Measurements from ENCODE around the gene EIF2AK3. TPM values are rescaled to one million over a fixed set of nuclear protein-coding genes. Genes with fewer than 3 reads are reported as not detected.

Gene EIF2AK3
- total and polyA plus RNA-seq, 2 of the 8 experiments (the other 6 are each of a cell fraction or from before 2014, with no cell fraction given): 5.8 to 22.8 TPM

DNA sequence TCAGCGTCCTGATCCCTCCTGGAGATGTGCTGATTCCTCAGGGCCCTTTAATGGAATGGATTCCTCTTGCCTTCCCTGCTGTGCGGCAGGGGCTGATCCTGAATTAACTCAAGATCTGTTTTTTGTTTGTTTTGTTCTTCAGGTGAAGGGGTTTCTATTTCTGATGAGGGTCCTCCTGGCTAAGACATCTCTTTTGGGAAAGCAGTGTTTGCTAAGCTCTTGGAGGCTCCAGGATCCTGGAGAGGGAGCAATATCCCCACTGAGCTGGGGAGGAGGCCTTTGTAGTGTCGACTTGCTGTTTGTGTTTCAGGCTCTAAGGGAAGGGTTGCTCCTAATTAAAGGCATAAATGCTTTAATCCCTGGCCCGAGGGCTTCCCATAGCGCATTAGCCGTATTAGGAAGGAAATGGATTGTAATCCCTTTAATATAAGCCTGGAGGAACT, 109.5 kb downstream of the EIF2AK3 start:
- TF ChIP-seq TCF12 (IDR thresholded peaks at IDR 0.05; ENCODE audit: low read depth, low read length) (no peak), NANOG (IDR thresholded peaks at IDR 0.05; ENCODE audit: insufficient read depth, low read depth, low read length, poor library complexity, severe bottlenecking) (no peak), HDAC2 (IDR thresholded peaks at IDR 0.05; ENCODE audit: borderline replicate concordance in 1 of 2, low read depth in 2 of 2, low read length in 2 of 2) (0 out of 4 replicates have a peak, but pooled peaks of 1 of the 2 experiments have one; percentile 31), EGR1 (IDR thresholded peaks at IDR 0.05; ENCODE audit: borderline replicate concordance, low read depth, low read length) (no peak), RAD21 (IDR thresholded peaks at IDR 0.05 in 1 of 2, conservative IDR thresholded peaks at IDR 0.05 in 1 of 2; ENCODE audit: low read depth in 2 of 2, low read length in 2 of 2) (peak; percentile 16 to 28; a peak in 2 of 4 replicates), GABPA (IDR thresholded peaks at IDR 0.05; ENCODE audit: borderline replicate concordance, insufficient read depth, low read length) (no peak), CHD2 (IDR thresholded peaks at IDR 0.05; ENCODE audit: low read length) (no peak), SP4 (IDR thresholded peaks at IDR 0.05; ENCODE audit: low read length) (no peak), KDM5A (IDR thresholded peaks at IDR 0.05; ENCODE audit: low read length) (no peak)
- TF ChIP-seq, protein P1, sequence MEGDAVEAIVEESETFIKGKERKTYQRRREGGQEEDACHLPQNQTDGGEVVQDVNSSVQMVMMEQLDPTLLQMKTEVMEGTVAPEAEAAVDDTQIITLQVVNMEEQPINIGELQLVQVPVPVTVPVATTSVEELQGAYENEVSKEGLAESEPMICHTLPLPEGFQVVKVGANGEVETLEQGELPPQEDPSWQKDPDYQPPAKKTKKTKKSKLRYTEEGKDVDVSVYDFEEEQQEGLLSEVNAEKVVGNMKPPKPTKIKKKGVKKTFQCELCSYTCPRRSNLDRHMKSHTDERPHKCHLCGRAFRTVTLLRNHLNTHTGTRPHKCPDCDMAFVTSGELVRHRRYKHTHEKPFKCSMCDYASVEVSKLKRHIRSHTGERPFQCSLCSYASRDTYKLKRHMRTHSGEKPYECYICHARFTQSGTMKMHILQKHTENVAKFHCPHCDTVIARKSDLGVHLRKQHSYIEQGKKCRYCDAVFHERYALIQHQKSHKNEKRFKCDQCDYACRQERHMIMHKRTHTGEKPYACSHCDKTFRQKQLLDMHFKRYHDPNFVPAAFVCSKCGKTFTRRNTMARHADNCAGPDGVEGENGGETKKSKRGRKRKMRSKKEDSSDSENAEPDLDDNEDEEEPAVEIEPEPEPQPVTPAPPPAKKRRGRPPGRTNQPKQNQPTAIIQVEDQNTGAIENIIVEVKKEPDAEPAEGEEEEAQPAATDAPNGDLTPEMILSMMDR (IDR thresholded peaks at IDR 0.05; ENCODE audit: control extremely low read depth in 1 of 3, insufficient read depth in 1 of 3, low read depth in 1 of 3, low read length in 3 of 3): peak in 1 of 3 experiments; percentile 11; a peak in 1 of 4 replicates
- no peak overlapping the region for H3K9ac ChIP-seq (replicated peaks in 1 of 4; ENCODE audit: extremely low read depth in 1 of 4, low read depth in 3 of 4, low read length in 3 of 4)
- no peaks in the 10 kb centered on the region for H3K9me3 ChIP-seq (ENCODE audit: insufficient read depth in 2 of 2, low read depth in 1 of 2, low read length in 1 of 2)
- H2BK120ac ChIP-seq (replicated peaks; ENCODE audit: low read depth, low read length): no peak overlapping the region
- no peak overlapping the region; the same call in 1 of the 2 replicates for H3K27ac ChIP-seq (ENCODE audit: low read depth, low read length)
- no peak overlapping the region; a peak in 1 of 8 replicates for H3K4me3 ChIP-seq (ENCODE audit: extremely low read depth in 1 of 4, insufficient read depth in 2 of 4, low read depth in 3 of 4, low read length in 4 of 4)
- no peaks in the 10 kb centered on the region for H3K79me2 ChIP-seq (ENCODE audit: control insufficient read depth in 1 of 2, insufficient read depth in 2 of 2, low read length in 2 of 2)
- H4K5ac ChIP-seq (ENCODE audit: insufficient read length, low read depth, low read length): no peak overlapping the region
- H2BK15ac ChIP-seq (ENCODE audit: low read length): no peak overlapping the region
- no peak overlapping the region for H3K18ac ChIP-seq (ENCODE audit: extremely low read depth, low read length)
- no peak overlapping the region for H3K4ac ChIP-seq (replicated peaks; ENCODE audit: insufficient read length, low read depth, low read length)
- CTCF ChIA-PET (ENCODE audit: partially characterized antibody): interaction anchor here (7.4 kb wide), 1 partner anchor 14 kb away, joined by 29 read pairs; no protein-coding TSS in a partner anchor
- no peak overlapping the region for H4K91ac ChIP-seq (replicated peaks; ENCODE audit: insufficient read length, low read length)
- POLR2A ChIA-PET (ENCODE audit: partially characterized antibody): no interaction called here
- H4K20me1 ChIP-seq (replicated peaks in 1 of 2; ENCODE audit: control insufficient read depth in 1 of 2, insufficient read depth in 2 of 2, low read length in 2 of 2): no peaks in the 10 kb centered on the region
- H2BK20ac ChIP-seq (ENCODE audit: low read length): no peak overlapping the region; the same call in 1 of the 2 replicates
- no peak overlapping the region for H2AK5ac ChIP-seq (ENCODE audit: low read depth, low read length)
- no peak overlapping the region for H2AFZ ChIP-seq (ENCODE audit: low read length)
- no peaks in the 10 kb centered on the region; a peak in 1 of 7 replicates for H3K27me3 ChIP-seq (replicated peaks in 1 of 4; ENCODE audit: control insufficient read depth in 3 of 4, extremely low read depth in 1 of 4, insufficient read depth in 3 of 4, low read length in 3 of 4)
- DNase-seq (ENCODE audit: low read depth in 1 of 2, low spot score in 2 of 2): peak in 1 of 2 experiments; percentile 13
- peaks cover 0 to 18% (median 11%) of the 10 kb centered on the region in 4 experiments; a peak in 6 of 7 replicates for H3K4me1 ChIP-seq (replicated peaks in 1 of 4; ENCODE audit: control insufficient read depth in 3 of 4, insufficient read depth in 4 of 4, low read length in 3 of 4)
- H3K14ac ChIP-seq (ENCODE audit: insufficient read length): no peak overlapping the region
- H3K23ac ChIP-seq (ENCODE audit: insufficient read length): no peak overlapping the region
- no peak overlapping the region for H2BK12ac ChIP-seq (ENCODE audit: low read depth, low read length)
- H3K56ac ChIP-seq (replicated peaks; ENCODE audit: insufficient read length, low read depth, low read length): no peak overlapping the region
- peak overlapping the region; percentile 1 to 24; a peak in 1 of 4 replicates for H3K4me2 ChIP-seq (ENCODE audit: insufficient read depth in 1 of 2, low read depth in 2 of 2, low read length in 2 of 2)
- FAIRE-seq: peak; percentile 85
- H3K79me1 ChIP-seq (ENCODE audit: low read depth, low read length): no peaks in the 10 kb centered on the region
- no peak overlapping the region for H2BK5ac ChIP-seq (ENCODE audit: low read depth, low read length)
- WGBS, 2 experiments (ENCODE audit: extremely low coverage in 1 of 2, insufficient coverage in 1 of 2, insufficient read length in 1 of 2, insufficient replicate concordance in 2 of 2, low coverage in 1 of 2, low lambda C conversion rate in 2 of 2, missing lambda C conversion rate in 1 of 2): 41% methylated on average over 6 of the region's 6 CpGs; no CpG with 5 or more reads in 1 of the 2 experiments
- no peaks in the 10 kb centered on the region for H3K23me2 ChIP-seq (ENCODE audit: low read depth, low read length)
- no peaks in the 10 kb centered on the region for H3K36me3 ChIP-seq (ENCODE audit: control insufficient read depth in 2 of 4, insufficient read depth in 4 of 4, low read length in 3 of 4)
- no peak overlapping the region for H4K8ac ChIP-seq (ENCODE audit: extremely low read depth, insufficient read depth, low read length)

Data from H1 (cell line).